Tibial nerve (tissue), 4 donors: ENCODE measurements around the gene MARVELD3. TPM values are rescaled to one million over a fixed set of nuclear protein-coding genes. Genes with fewer than 3 reads are reported as not detected.

Source experiments
- DNase-seq, 2 donors: peaks; one replicate each; pipeline ENCODE4 v3.0.0-alpha.2; 2019; ENCODE audit warnings: low spot score in 2 of 2
- H3K27ac ChIP-seq, 4 donors: fragments of 200-600 bp; sonication (generic) in 3 of 4; one replicate each; pipeline ENCODE4 v1.5.1; 2017 to 2019; ENCODE audit warnings: mild to moderate bottlenecking in 1 of 4
- H3K27me3 ChIP-seq, 2 donors: fragments of 200-600 bp; sonication (generic) in 1 of 2; one replicate each; pipeline versions ENCODE4 v1.5.1 to v1.6.0; 2017 to 2019
- H3K36me3 ChIP-seq, 3 donors: fragments of 200-600 bp; sonication (generic); one replicate each; pipeline ENCODE4 v1.5.1; 2018 to 2019
- H3K4me1 ChIP-seq, 4 donors: fragments of 200-600 bp; sonication (generic) in 3 of 4; one replicate each; pipeline ENCODE4 v1.5.1; 2017 to 2019
- H3K4me3 ChIP-seq, 4 donors: fragments of 200-600 bp; sonication (generic) in 3 of 4; one replicate each; pipeline ENCODE4 v1.5.1; 2017 to 2019; ENCODE audit warnings: mild to moderate bottlenecking in 1 of 4, moderate library complexity in 1 of 4
- H3K9me3 ChIP-seq, 4 donors: fragments of 200-600 bp; sonication (generic) in 3 of 4; one replicate each; pipeline ENCODE4 v1.5.1; 2017 to 2019
- EP300 ChIP-seq, 2 donors: sonication (generic); formaldehyde crosslinking; IDR thresholded peaks; one replicate each; pipeline ENCODE4 v1.6.1; 2017; ENCODE audit warnings: antibody characterized with exemption in 2 of 2, mild to moderate bottlenecking in 1 of 2
- POLR2A ChIP-seq, 2 donors: fragments of 450-650 bp; IDR thresholded peaks; one replicate each; pipeline ENCODE4 v1.6.1; 2017; ENCODE audit warnings: antibody characterized with exemption in 2 of 2, mild to moderate bottlenecking in 2 of 2, moderate library complexity in 2 of 2
- WGBS, 2 donors: methylation state at CpG; one replicate each; pipeline ENCODE4 v1.1.5; 2018; 5-methylcytosine and 5-hydroxymethylcytosine counted together
- total RNA-seq, 4 donors: library from RNA; depleted of rRNA; stranded (reverse); fragments of >200 nt; gene quantifications; one replicate each; pipeline ENCODE4 v1.1.0, GENCODE V29; 2016
- TF ChIP-seq, protein P1 (sequence below), 5 experiments: fragments of 200-600 bp in 3 of 5; fragments of 450-650 bp in 2 of 5; sonication (generic) in 3 of 5; IDR thresholded peaks; one replicate each; pipeline ENCODE4 v1.5.1; 2016 to 2019; ENCODE audit warnings: antibody characterized with exemption in 5 of 5, mild to moderate bottlenecking in 3 of 5, moderate library complexity in 2 of 5

Gene MARVELD3
- total RNA-seq, 4 donors from 2014 or later: 0.60 TPM; not detected in 3

DNA sequence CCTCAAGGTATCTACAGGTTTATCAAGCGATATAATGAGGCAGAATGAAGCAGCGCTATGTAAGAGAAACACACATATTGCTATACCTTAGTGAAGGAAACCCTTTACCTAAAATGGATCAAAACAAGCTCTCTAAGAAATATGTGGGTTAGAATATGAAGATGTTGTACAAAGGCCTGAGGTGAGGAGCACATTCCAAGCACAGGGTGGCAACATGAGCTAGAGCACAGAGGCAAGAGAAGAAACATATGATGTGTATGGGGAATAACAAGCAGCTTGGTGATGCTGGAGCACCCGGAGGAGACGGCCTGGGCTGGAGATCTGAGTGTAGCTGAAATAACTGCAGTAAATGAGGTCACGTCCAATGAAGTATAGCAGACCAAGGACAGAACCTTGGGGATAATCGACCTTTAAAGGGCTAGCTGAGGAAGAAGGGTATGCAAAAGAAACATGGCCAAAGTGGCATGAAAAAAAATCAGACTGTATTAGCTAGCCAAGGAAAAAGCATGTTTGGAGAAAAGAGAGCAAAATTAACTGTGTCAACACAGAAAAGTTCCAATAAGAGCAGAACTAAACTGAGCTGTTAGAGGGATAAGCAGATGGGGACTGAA, 44.0 kb downstream of the MARVELD3 start:
- Histone ChIP-seq H3K36me3 (peaks cover 0 to 96% (median 0%) of the 10 kb centered on the region in 3 donors), H3K4me3 (no peak overlapping the region), H3K4me1 (no peaks in the 10 kb centered on the region), H3K27ac (no peak overlapping the region), H3K9me3 (no peaks in the 10 kb centered on the region), H3K27me3 (no peaks in the 10 kb centered on the region)
- TF ChIP-seq POLR2A (IDR thresholded peaks at IDR 0.05): no peak
- TF ChIP-seq EP300 (IDR thresholded peaks at IDR 0.05): no peak
- TF ChIP-seq, protein P1, sequence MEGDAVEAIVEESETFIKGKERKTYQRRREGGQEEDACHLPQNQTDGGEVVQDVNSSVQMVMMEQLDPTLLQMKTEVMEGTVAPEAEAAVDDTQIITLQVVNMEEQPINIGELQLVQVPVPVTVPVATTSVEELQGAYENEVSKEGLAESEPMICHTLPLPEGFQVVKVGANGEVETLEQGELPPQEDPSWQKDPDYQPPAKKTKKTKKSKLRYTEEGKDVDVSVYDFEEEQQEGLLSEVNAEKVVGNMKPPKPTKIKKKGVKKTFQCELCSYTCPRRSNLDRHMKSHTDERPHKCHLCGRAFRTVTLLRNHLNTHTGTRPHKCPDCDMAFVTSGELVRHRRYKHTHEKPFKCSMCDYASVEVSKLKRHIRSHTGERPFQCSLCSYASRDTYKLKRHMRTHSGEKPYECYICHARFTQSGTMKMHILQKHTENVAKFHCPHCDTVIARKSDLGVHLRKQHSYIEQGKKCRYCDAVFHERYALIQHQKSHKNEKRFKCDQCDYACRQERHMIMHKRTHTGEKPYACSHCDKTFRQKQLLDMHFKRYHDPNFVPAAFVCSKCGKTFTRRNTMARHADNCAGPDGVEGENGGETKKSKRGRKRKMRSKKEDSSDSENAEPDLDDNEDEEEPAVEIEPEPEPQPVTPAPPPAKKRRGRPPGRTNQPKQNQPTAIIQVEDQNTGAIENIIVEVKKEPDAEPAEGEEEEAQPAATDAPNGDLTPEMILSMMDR (IDR thresholded peaks at IDR 0.05): no peak
- 86 to 87% methylated on average over 6 of the region's 6 CpGs for WGBS, 2 donors
- DNase-seq: no peak

DNA sequence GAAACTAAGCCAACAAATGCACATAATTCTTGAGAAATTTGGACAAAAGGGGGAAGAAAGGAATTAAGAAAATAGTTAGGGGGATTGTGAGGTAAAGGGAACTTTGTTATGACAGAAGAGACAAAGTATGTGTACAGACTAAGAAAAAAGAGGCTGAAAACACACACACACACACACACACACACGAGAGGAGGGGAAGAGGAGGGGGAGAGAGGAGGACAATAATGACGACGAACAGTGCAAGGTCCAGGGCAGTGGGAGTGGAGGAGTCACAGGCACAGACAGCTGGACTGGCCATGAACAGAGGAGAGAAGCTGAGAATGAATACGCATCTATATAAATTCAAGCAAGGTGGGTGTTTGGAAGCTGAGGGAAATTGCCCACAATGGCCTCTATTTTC, 44.6 kb downstream of the MARVELD3 start:
- Histone ChIP-seq H3K36me3 (peaks cover 0 to 96% (median 0%) of the 10 kb centered on the region in 3 donors), H3K4me1 (no peaks in the 10 kb centered on the region)

DNA sequence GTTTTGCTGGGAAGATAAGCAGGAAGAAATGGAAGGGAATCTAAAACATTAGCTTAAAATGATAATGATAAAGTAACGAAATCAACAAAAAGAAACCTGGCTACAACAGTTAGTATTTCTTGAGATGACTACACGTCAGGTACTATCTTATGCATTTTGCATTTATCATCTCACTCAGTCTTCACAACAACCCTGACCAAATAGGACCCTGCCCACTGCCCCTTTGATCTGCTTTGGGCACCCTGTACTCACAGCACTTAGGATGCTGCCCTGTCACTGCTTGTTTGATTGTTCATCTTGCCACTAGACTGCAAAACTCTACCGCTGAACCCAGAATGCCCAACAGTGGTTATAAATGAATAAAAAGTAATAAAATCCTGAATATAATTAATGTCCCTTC, 45.2 kb downstream of the MARVELD3 start:
- WGBS, 2 donors: 94 to 98% methylated on average over 3 of the region's 3 CpGs
- Histone ChIP-seq H3K36me3 (peaks cover 0 to 96% (median 3%) of the 10 kb centered on the region in 3 donors), H3K4me1 (no peaks in the 10 kb centered on the region), H3K9me3 (no peaks in the 10 kb centered on the region), H3K27ac (no peak overlapping the region), H3K4me3 (no peak overlapping the region), H3K27me3 (no peaks in the 10 kb centered on the region)
- TF ChIP-seq, protein P1 (IDR thresholded peaks at IDR 0.05): no peak
- TF ChIP-seq POLR2A (IDR thresholded peaks at IDR 0.05): no peak
- TF ChIP-seq EP300 (IDR thresholded peaks at IDR 0.05): no peak
- no peak for DNase-seq

More for the DNA sequence above, 44.6 kb downstream of the MARVELD3 start:
- TF ChIP-seq EP300 (IDR thresholded peaks at IDR 0.05): no peak
- TF ChIP-seq POLR2A (IDR thresholded peaks at IDR 0.05): no peak
- TF ChIP-seq, protein P1 (IDR thresholded peaks at IDR 0.05): no peak
- WGBS, 2 donors: 43 to 55% methylated on average over 4 of the region's 4 CpGs
- no peak overlapping the region for H3K4me3 ChIP-seq
- H3K9me3 ChIP-seq: no peaks in the 10 kb centered on the region
- DNase-seq: no peak
- no peaks in the 10 kb centered on the region for H3K27me3 ChIP-seq
- H3K27ac ChIP-seq: no peak overlapping the region

DNA sequence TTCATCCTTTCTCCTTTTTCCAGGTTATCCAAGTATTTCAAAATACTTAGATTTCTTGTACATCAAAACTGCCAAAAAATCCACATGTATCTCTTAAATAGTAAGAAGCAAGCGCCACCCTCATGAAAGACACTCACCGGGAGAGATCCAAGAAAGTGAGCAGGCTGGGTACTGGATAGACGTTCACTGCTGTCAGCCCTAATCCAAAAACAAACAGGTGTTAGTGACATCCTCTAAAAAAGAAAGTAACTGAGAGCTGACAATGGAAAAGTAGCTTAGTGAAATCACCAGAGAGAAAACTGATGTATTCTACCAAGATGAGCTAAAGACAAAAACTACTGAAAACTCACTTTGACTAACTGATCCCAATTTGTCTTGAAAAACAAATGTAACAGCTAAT, 46.1 kb downstream of the MARVELD3 start:
- H3K4me3 ChIP-seq: no peak overlapping the region
- DNase-seq: no peak
- WGBS, 2 donors: 86 to 92% methylated on average over 3 of the region's 3 CpGs
- no peaks in the 10 kb centered on the region for H3K4me1 ChIP-seq
- no peaks in the 10 kb centered on the region for H3K9me3 ChIP-seq
- TF ChIP-seq POLR2A (IDR thresholded peaks at IDR 0.05) (no peak), EP300 (IDR thresholded peaks at IDR 0.05) (no peak)
- TF ChIP-seq, protein P1 (IDR thresholded peaks at IDR 0.05): no peak
- H3K27me3 ChIP-seq: no peaks in the 10 kb centered on the region
- no peak overlapping the region for H3K27ac ChIP-seq
- peaks cover 0 to 96% (median 4%) of the 10 kb centered on the region in 3 donors for H3K36me3 ChIP-seq

DNA sequence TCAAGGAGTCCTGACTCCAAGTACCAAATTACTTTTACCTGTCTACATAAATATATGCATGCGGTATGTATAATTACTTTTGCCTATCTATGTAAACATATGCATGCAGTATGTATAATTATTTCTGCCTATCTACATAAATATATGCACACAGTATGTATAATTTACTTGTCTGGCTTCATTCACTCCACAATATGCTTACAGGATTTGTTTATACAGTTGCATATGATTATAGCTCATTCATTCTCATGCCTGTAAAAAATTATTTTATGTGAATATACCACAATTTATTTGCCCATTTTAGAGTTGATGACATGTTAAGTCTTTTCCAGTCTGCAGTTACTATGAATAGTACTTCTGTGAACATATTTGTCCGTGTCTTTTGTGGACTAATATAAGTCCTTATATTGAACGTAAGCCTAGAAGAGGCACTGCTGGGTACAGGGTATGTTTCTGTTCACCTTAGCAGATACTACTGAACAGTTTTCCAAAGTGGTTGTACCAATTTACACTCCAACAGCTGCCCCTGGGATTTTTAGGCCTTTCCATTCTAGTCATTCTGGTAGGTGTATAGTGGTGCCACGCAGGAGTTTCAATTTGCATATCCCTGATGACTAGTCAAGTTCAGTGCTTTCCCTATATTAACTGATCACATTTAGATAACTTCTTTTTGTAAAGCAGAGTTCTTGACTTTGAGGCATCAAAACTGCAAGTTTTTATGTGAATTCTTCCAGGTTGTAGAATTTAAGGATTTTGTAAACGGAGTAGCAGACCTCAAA, 47.0 kb downstream of the MARVELD3 start:
- H3K4me3 ChIP-seq: no peak overlapping the region
- H3K27me3 ChIP-seq: no peaks in the 10 kb centered on the region
- H3K9me3 ChIP-seq: no peaks in the 10 kb centered on the region
- H3K36me3 ChIP-seq: peaks cover 0 to 93% (median 4%) of the 10 kb centered on the region in 3 donors
- TF ChIP-seq, protein P1 (IDR thresholded peaks at IDR 0.05): no peak
- TF ChIP-seq POLR2A (IDR thresholded peaks at IDR 0.05): no peak
- TF ChIP-seq EP300 (IDR thresholded peaks at IDR 0.05): no peak
- H3K27ac ChIP-seq: no peak overlapping the region
- 95% methylated on average over 5 of the region's 5 CpGs for WGBS, 2 donors
- no peak for DNase-seq
- no peaks in the 10 kb centered on the region for H3K4me1 ChIP-seq
